Left renal cortex interstitium (tissue), 4 donors: ENCODE data around the gene CRYBG3. TPM values are rescaled to one million over a fixed set of nuclear protein-coding genes. Genes with fewer than 3 reads are reported as not detected.
"Not testable (repeated sequence)": the region's sequence is repeated elsewhere in the genome, so short reads cannot be mapped to it uniquely, and the experiment has no call there.

ENCODE experiments used
- DNase-seq, 4 donors: peaks; one replicate each; pipeline ENCODE4 v3.0.0-alpha.2; 2013; ENCODE audit warnings: low read depth in 4 of 4, low spot score in 2 of 4, missing footprints in 1 of 4
- polyA plus RNA-seq, 4 donors: library from polyadenylated mRNA; unstranded; fragments of 120-200 nt; gene quantifications; one replicate each; pipeline ENCODE4 v1.2.1, GENCODE V29; 2013; ENCODE audit not compliant: insufficient read length in 4 of 4

Gene CRYBG3
- polyA plus RNA-seq, 4 donors, result 19.3 to 25.5 (median 21.6) TPM

GRCh38 chr3:97892852-97893251 lies 71.0 kb downstream of the CRYBG3 start:
- no peak for DNase-seq

- no peak for DNase-seq
Observed at GRCh38 chr3:97895216-97895615, 73.4 kb downstream of the CRYBG3 start.

- DNase-seq, result no peak
Observed at GRCh38 chr3:97896129-97896528, 74.3 kb downstream of the CRYBG3 start.

- DNase-seq, result no peak
Observed at GRCh38 chr3:97896547-97896946, 74.7 kb downstream of the CRYBG3 start.

GRCh38 chr3:97899331-97899730 lies 77.5 kb downstream of the CRYBG3 start:
- DNase-seq, result no peak

- DNase-seq, result no peak
Observed at GRCh38 chr3:97901313-97902248, 79.8 kb downstream of the CRYBG3 start.

- not testable (repeated sequence) for DNase-seq
Observed at GRCh38 chr3:97909830-97910229, 88.0 kb downstream of the CRYBG3 start.

- DNase-seq, result not testable (repeated sequence)
Observed at GRCh38 chr3:97910236-97910831, 88.5 kb downstream of the CRYBG3 start.

- DNase-seq, result no peak
Observed at GRCh38 chr3:97910931-97911351, 89.1 kb downstream of the CRYBG3 start.

- DNase-seq, result no peak
Observed at GRCh38 chr3:97911459-97911858, 89.6 kb downstream of the CRYBG3 start.

- no peak for DNase-seq
Observed at GRCh38 chr3:97914388-97914787, 92.6 kb downstream of the CRYBG3 start.

GRCh38 chr3:97916576-97916975 lies 94.8 kb downstream of the CRYBG3 start:
- no peak for DNase-seq

GRCh38 chr3:97917813-97918536 lies 96.2 kb downstream of the CRYBG3 start:
- no peak for DNase-seq

- no peak for DNase-seq
Observed at GRCh38 chr3:97927704-97928103, 105.9 kb downstream of the CRYBG3 start.

GRCh38 chr3:97928986-97929385 lies 107.2 kb downstream of the CRYBG3 start:
- DNase-seq, result no peak

- no peak for DNase-seq
Observed at GRCh38 chr3:97930018-97930417, 108.2 kb downstream of the CRYBG3 start.

GRCh38 chr3:97931218-97931617 lies 109.4 kb downstream of the CRYBG3 start:
- DNase-seq, result no peak

- DNase-seq, result no peak
Observed at GRCh38 chr3:97932387-97932801, 110.6 kb downstream of the CRYBG3 start.

GRCh38 chr3:97934980-97935695 lies 113.3 kb downstream of the CRYBG3 start:
- DNase-seq, result no peak

GRCh38 chr3:97935842-97936241 lies 114.0 kb downstream of the CRYBG3 start:
- no peak for DNase-seq

GRCh38 chr3:97937205-97937604 lies 115.4 kb downstream of the CRYBG3 start:
- no peak for DNase-seq
